Fibroblast of the conjunctiva (primary cell): Measurements from ENCODE around the gene LRPPRC.
"Not testable (repeated sequence)": the region's sequence is repeated elsewhere in the genome, so short reads cannot be mapped to it uniquely, and the experiment has no call there.

Experiments used
- DNase-seq: peaks from one replicate; pipeline ENCODE4 v3.0.0-alpha.2; 2010; ENCODE audit warnings: low read depth

The LRPPRC gene

DNA sequence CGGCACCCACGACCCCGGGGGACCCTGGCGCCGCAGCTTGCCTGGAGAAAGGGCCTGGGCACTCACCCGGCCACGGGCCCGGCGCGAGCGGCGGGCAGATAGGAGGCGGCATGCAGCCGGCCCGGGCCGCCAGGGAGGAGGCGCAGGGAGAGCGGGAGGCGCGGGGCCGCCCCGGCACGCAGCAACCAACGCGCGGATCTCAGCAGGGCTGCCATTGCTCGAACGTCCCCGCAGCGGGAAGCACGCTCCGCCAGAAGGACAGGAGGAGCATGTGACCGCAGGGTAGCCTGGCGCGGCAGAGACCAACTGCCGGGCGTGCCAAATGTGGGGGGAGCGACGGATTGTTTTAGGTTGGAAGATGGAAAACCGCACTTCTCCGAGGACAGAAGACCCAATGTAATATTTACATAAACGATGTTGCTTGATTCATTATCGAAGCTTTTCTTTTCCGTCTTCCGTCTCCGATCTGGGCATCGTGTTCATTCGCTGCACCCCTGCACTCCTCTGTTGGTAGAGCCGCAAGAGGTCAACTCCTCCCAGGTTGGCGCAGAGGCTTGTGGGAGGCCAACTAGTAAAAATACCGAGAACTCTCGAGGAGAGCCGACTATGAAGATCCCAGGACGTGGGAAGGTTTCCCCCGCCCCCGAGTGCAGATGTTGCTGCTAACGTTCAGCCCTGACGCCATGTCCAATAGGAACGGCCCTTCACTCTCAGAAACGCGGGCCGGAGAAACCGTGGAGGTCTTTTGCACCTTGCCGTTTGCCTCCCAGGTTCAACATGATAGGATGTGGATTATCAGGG, at the start of gene LRPPRC:
Gene LRPPRC (minus strand): TSS at position 257 of the 801 bp plus-strand sequence. CDS start 42 bp downstream, at position 215.
- DNase-seq: peak; percentile 94

DNA sequence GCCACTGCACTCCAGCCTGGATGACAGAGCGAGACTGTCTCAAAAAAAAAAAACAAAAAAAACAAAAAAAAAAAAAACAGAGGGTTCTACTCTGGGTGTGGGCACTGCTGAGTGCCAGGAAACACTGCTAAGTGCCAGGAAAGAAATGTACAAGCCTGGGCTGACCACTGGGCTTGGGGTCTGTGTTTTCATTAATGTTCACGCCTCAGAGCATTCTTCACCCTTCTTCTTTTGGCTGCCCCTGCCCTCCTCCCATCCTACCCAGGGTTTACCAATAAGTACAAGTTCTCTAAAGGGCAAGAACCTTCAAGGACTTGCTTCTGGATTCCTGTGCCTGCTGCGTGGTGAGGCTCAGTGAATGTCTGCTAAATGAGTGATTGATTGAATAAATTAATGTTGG, 49.3 kb upstream of the LRPPRC start:
- DNase-seq: no peak

- DNase-seq: peak; percentile 62
These were observed 48.5 kb upstream of the LRPPRC start for GRCh38 chr2:44044281-44044720.

GRCh38 chr2:44040365-44040764, 44.6 kb upstream of the LRPPRC start:
- no peak for DNase-seq

DNA sequence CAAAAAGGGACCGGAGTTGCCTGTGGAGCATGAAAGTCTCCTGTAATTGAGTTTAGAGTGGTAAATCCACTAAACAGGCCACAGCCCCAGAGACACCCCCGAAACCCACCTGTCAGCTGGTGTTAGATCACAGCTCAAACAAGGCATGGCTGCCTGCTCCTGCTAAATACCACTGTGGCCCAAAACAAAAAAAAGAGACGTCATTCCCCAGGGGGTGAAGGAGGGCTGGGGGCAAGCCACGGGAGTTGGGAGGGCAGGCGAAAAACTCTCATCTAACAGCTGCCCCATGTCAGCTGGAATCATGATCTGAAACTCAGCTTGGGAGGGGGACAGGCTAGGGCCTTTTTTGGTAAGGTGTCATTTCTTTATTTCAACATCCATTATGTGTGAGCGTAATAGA, 42.5 kb upstream of the LRPPRC start:
- no peak for DNase-seq

DNA sequence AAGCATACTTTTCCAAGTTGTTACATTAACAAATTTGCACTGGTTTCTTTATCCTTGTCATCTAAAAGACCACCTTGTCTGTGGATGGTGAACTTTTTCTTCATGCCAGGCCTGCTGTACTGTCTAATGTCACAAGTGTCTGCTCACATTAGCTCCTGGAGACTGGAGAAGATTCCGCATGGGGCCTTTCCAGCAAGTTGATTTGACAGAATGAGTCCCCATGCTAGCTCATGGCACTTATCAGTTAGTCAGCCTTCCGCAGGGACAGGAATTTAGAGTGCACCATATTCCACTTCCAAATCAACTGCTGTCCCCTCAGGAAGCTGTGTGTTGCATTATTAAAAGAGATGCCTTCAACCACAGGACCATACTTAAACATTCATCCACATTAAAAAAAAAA, 41.4 kb upstream of the LRPPRC start:
- no peak for DNase-seq

DNA sequence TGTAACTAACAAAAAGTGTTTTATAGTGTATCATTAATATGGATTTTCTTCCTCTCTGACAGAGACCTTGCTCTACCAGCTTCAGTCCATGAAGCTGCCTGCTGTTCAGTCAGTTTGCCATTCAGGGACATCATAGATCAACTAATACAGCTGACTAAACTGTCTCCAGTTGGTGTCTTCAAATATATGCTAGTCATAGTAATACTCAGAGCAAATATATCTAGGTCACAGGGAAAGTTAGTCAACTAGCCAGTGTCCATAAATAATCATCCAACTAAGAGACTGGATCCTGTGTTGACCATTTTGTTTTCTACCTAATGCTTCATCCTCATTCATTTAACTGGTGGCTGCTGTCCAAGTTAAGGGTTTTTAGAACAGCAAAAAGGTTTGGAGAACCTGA, 38.2 kb upstream of the LRPPRC start:
- DNase-seq: no peak

DNA sequence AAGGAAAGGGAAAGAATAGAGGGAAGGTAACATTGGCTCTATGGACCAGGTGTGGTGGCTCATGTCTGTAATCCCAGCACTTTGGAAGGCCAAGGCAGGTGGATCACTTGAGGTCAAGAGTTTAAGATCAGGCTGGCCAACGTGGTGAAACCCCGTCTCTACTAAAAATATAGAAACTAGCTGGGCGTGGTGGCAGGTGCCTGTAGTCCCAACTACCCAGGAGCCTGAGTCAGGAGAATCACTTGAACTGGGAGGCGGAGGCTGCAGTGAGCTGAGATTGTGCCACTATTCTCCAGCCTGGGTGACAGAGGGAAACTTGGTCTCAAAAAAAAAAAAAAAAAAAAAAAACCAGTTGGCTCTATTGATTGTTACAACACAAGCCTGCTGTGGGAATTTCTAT, 31.3 kb upstream of the LRPPRC start:
- not testable (repeated sequence) for DNase-seq

DNA sequence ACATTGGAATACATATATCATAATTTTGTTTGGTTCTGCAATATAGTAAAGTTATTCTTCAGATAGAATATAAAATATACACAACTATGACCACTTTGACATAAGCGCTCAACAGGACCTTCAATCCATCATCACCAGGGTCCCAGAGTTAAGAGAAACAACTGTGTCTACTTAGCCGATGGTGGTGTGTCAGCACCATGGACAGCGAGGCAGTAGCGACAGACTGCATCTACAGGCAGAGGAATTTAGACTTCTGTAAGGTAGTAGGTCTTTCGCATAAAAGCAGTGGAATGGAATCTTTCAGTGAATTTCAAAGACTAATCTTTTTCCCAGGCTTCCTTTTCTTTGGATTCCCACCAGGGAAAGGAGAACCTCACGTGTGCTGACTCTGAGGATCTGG, 20.5 kb upstream of the LRPPRC start:
- peak; percentile 9 for DNase-seq

DNA sequence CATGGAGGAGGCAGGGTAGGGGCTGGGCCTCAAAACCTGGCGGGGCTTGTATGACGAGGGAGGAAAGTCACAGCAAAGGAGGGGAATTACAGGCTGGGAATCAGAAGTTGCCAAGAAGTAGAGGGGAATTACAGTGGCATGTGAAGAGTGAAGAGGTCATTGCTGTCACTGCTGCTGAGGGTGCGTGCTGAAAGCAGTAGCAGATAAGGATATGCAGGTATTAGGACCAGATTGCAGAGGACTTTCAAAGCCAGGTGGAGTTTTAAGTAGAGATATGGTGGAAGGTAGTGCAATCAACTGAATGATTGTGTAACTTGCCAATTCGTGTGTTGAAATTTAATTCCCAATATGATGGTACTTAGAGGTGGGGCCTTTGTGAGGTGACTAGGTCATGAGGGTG, 19.4 kb upstream of the LRPPRC start:
- no peak for DNase-seq

DNA sequence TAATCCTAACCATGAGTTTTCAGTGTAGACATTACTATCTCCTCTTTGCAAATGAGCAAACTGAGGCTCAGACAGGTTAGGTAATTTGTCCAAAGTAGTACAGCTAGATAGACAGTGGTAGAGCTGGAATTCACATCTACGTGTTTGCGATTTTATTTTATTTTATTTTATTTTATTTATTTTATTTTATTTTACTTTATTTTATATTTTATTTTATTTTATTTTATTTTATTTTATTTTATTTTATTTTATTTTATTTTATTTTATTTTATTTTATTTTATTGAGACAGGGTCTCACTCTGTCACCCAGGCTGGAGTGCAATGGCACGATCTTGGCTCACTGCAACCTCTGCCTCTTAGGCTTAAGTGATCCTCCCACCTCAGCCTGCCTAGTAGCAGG, 17.4 kb upstream of the LRPPRC start:
- not testable (repeated sequence) for DNase-seq

DNA sequence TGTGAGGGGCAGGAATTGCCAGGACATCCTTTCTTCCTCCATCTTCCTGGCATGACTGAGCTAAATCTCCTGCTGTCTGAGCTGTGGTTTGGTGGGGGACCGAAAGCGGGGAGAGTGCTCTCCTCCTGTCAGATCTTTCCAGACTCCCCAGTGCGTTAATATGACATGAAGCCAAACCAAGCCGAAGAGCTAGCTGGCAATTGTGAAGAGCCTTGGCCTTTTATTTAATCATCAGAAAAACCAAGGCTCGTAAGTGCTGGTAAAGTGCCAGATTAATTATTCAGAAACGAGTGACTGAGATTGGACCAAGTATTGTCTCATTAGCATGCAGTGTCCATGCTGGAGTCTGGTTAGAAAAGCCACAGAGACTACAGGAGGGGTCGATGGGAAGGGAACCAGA, 14.5 kb upstream of the LRPPRC start:
- DNase-seq: no peak

GRCh38 chr2:44009136-44009735, 13.4 kb upstream of the LRPPRC start:
- no peak for DNase-seq

DNA sequence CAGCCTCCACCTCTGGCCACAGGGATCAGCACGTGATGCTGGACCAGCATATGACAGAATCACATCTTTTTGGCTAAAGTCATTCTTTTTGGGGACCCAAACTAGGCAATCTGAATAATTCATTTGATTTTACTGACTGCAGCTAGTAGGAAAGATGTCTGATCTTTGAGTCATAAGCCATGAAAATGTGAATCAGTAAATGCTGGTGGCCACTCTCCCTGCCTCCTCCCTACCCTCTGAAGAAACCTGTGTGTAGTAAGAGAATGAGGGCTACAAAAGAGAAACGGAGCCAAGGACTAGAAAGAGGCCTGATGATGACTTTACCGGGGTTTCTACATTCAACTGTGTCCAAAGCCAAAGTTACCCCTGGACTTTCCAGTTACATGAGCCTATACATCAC, 10.1 kb upstream of the LRPPRC start:
- DNase-seq: no peak

DNA sequence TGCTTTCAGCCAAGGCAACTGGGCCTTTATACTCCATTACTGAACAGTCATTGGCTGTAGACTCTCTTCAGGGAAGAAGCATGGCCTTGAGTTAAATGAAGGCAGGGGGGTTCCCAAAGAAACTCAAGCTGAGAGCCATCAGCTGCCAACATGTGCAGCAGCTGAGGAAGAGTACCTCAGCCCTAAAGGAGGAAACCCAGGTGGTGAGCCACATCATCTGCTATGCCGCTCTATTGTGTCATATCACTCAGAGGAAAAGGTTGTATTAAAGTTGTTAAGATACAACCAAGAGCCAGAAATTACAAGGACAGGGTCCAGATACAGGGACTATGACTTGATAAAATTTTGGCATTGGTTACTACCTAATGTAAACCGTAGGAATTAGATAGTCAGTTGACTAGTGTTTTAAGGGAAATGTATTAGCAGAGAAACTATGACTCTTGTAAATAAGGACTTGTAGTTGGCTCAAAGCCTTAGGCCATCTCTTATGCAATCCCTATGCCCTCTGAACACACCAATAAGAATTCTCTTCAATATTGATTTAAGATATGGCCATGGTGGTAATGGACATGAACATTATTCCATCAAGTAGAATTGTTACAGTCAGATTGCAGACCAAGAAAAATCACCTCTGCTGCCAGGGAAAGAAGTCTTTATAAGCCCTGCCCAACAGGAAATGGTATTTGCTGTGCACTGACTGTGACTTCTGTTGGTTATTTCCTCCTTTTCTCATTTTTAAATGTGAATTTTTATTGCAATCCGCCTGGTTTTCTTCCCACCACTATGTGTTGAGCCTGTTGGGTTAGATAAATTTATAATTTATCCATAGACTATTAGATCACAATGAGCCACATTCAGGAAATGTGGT, 9.2 kb upstream of the LRPPRC start:
- no peak for DNase-seq

DNA sequence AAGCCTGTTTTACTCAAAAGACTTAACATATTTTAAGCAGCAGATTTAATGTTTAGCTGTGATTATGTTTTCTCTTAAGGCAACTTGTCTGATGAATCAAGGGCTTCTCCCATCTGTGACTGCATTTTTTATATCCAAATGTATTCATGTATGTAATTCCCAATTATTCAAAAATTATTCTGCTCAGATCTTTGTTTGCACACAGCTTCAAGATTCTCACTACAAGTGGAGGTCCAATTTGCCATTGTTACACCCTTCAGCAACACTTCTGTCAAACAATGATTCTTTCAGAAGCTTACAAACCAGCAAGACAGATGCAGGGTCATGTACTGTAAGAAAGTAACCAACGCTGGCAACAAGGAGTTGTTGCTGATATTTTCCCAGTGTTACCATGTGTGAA, 5.9 kb upstream of the LRPPRC start:
- no peak for DNase-seq

DNA sequence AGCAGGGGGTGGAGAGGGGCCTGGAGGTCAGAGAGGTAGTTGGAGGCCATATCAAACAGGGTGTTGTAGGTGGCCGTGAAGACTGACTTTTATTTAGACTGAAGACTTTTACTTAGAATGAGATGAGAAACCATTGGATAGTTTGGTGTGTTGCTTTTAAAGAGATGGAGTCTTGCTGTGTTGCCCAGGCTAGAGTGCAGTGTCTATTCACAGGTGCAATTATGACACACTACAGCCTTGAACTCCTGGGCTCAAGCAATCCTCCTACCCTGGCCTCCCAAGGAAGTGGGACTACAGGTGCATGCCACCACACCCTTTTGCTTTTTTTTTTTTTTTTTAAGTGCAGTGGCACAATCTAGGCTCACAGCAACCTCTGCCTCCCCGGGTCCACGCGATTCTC, 2.5 kb upstream of the LRPPRC start:
- no peak for DNase-seq

- no peak for DNase-seq
These were observed 2.4 kb downstream of the LRPPRC start for GRCh38 chr2:43993437-43993836.

- DNase-seq: no peak
These were observed 6.2 kb downstream of the LRPPRC start for GRCh38 chr2:43989545-43989944.

DNA sequence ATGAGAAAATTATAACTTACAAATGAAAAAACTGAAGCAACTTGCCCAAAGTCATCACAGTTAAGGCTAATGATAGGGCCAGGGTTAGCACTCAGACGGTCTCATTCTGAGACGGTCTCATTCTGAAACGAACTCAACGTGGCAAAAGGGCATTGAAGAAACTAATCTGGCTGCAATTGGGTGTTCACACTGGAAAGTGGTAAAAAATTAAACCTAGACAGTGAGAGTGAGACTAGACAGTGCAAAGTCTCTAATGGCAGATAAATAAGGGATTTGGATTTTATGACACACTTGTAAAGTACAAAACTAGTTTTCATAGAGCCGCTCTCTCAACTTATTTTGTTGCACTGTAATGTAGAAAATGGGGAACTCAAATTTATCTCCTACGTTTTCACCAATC, 9.2 kb downstream of the LRPPRC start:
- no peak for DNase-seq

GRCh38 chr2:43985359-43985758, 10.4 kb downstream of the LRPPRC start:
- DNase-seq: no peak

- no peak for DNase-seq
These were observed 11.3 kb downstream of the LRPPRC start for GRCh38 chr2:43984533-43984932.

DNA sequence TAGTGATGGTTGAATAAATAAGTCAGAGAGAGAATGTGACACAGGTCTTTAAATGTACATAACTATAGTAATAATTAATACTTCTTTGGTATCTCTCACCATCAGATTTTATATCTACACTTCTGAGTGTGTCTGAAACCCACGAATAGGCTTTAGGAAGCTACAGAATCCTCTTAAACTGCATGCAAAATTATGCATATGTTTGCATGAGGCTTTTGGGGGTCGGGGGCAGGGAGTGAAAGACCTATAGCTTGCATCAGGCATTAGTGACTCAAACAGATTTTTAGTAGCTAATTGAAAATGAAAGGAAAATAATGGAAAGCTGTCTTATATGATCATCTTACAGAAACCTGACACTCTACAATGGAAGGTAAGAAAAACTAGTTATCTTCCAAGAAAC, 14.9 kb downstream of the LRPPRC start:
- no peak for DNase-seq
